ENCODE data around the gene SMAD7.

SMAD7 gene

GRCh38 chr18:48893608-48894600, 56.9 kb downstream of the SMAD7 start:
- no peak for DNase-seq (ENCODE audit: low spot score)

DNA sequence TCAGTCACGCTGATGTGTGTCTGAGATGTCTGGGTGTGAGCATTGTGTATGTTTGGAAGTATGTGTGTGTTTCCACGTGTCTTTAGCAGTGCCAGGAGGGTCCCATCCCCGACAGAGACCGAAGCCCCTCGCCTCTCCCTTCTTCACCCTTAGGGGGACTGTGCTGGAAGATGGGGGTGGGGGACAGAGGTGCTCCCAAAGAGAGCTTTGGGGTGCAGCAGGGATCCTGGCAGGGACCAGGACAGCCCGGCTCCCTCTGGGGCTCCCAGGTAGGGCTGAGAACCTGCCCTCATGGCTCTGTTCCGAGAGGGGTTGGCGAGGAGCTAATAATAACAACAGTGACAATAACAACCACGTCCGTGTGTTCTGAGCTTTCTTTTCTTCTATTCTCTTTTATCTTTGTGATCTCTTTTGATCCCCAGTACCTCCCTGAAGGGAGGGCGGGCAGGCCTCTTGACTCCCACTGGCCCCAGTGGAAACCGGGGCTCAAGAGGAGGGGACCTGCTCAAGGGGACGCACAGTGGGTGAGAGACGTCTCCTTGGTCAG, 57.6 kb downstream of the SMAD7 start:
- no peak for DNase-seq (ENCODE audit: low spot score)

GRCh38 chr18:48892146-48892855, 58.5 kb downstream of the SMAD7 start:
- DNase-seq (ENCODE audit: low spot score): no peak

DNA sequence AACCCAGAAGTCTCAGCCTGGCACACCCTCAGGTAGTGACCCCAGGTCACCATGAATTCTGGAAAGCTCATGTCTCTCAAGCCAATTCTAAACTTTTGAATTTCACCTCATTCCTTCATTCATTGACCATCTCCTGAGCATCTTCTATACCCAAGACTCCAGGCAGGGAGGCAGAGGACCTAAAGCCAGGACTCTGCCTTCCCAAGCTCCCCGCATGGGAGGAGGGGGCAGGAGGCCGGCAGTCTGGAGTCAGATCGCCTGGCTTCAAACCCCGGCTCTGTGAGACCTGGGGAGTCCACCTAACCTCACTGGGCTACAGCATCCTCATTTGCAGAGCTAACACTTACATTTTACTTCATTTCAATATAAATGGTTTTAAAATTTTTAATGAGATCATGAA, 59.0 kb downstream of the SMAD7 start:
- DNase-seq (ENCODE audit: low spot score): no peak

GRCh38 chr18:48889981-48890762, 60.6 kb downstream of the SMAD7 start:
- no peak for DNase-seq (ENCODE audit: low spot score)

GRCh38 chr18:48889115-48889941, 61.4 kb downstream of the SMAD7 start:
- no peak for DNase-seq (ENCODE audit: low spot score)

DNA sequence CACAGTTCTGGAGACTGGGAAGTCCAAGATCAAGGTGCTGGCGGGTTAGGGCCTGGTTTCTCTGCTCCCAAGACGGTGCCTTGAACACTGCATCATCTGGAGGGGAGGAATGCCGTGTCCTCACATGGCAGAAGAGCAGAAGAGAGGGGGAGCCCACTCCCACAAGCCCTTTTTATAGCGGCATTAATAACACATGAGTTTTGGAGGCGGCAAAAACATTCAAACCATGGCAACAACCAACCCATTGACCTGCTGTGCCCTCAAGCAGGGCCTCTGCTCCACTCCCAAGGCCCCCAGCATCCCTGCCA, 62.0 kb downstream of the SMAD7 start:
- DNase-seq (ENCODE audit: low spot score): no peak

GRCh38 chr18:48887905-48888772, 62.6 kb downstream of the SMAD7 start:
- DNase-seq (ENCODE audit: low spot score): peak; percentile 74

- no peak for DNase-seq (ENCODE audit: low spot score)
Measured at GRCh38 chr18:48887294-48887904, 63.4 kb downstream of the SMAD7 start.

DNA sequence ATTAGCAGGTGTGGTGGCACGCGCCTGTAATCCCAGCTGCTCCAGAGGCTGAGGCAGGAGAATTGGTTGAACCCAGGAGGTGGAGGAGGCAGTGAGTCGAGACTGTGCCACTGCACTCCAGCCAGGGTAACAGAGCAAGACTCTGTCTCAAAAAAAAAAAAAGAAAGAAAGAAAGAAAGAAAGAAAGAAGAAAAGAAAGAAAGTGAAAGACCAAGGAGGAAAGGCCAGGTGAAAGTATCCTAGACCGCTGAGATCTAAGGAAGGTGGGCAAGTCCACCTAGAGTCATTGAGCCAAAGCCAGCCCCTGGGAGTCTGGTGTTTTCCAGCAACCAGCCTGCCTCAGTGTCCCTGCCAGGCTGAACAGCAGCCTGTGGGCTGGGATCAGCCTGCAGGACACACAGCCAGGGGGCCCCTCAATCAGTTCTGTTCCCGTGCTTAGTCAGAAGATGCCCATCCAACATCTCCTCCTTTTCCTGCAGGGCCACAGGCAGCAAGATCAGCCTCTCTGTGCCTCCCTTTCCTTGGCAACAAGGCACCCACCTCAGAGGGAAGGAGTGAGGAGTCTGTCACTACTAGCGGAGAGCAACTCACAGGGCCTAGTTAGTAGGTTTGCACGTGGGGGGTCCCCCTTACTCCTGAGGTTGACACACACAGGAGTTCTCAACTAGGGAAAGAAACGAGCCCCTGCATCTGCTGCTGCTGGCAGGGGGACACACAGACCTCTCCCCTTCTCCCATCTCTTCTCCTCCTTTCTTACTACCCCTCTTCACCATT, 64.1 kb downstream of the SMAD7 start:
- DNase-seq (ENCODE audit: low spot score): no peak

- no peak for DNase-seq (ENCODE audit: low spot score)
Measured at GRCh38 chr18:48885924-48886400, 64.8 kb downstream of the SMAD7 start.

DNA sequence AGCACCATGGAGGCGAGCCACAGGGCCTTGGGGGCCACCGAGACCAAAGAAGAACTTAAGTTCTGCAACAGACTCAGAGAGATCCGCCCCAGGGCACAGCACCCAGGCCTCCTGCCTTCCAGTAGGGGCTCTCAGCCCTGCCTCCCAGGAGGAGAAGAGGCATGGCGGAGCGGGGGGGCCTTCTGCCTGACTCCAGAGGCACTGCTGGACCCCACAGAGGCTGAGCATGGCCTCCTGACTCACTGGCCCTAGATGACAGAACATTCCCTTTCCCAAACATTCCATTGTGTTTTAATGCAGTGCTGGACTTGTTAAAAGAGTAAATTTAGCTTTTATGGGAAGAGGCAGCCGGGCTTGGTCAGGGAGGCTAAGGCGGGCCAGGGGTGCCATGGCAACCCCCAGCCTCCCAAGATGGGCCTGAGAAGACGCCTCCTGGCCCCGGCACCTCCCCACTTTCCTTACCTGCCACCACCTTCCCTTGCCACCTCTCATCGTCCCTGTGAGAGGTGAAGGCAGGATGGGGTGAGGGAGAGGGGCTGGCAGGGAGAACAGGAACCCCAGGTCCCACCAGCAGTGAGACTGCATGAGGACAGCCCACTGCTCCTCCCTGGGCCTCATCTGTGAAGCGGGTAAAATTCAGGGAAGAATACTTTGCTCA, 65.4 kb downstream of the SMAD7 start:
- DNase-seq (ENCODE audit: low spot score): no peak

- DNase-seq (ENCODE audit: low spot score): no peak
Measured at GRCh38 chr18:48884771-48885170, 66.0 kb downstream of the SMAD7 start.

GRCh38 chr18:48884306-48884705, 66.5 kb downstream of the SMAD7 start:
- DNase-seq (ENCODE audit: low spot score): no peak

GRCh38 chr18:48882379-48882778, 68.4 kb downstream of the SMAD7 start:
- DNase-seq (ENCODE audit: low spot score): no peak

- no peak for DNase-seq (ENCODE audit: low spot score)
Measured at GRCh38 chr18:48880931-48881330, 69.8 kb downstream of the SMAD7 start.

- no peak for DNase-seq (ENCODE audit: low spot score)
Measured at GRCh38 chr18:48879008-48879431, 71.7 kb downstream of the SMAD7 start.

DNA sequence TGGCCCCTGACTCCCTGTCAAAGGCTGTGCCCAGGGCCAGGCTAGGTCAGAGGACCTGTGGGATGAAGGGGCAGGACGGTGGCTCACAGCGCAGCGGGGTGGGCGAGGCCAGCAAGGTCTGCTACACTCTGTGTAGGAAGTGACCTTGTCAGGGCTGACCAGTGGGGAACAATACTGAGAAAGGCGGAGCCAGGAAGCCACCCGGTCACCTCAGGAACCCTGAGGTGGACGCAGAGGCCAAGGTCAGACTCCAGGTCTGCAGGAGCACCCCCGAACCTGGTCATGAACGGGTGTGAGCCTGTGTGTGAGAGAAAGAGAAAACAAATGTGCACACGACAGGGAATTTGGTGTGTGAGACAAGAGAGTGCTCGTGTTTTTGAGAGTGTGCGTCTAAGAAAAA, 72.3 kb downstream of the SMAD7 start:
- peak; percentile 60 for DNase-seq (ENCODE audit: low spot score)

Measured in kidney capillary endothelial cell (primary cell).